Astrocyte (in vitro differentiated cells and primary cell): ENCODE measurements around the gene BCAR1.

Experiments
- CTCF ChIP-seq: IDR thresholded peaks from 2 replicates; pipeline ENCODE4 v1.5.1; 2011; ENCODE audit warnings: low read depth, mild to moderate bottlenecking, inconsistent platforms, low read length, moderate library complexity; ENCODE audit not compliant: insufficient read depth
- EZH2 ChIP-seq: IDR thresholded peaks from 2 replicates; pipeline ENCODE4 v1.6.1; 2012; ENCODE audit warnings: mild to moderate bottlenecking, low read length, inconsistent platforms; ENCODE audit not compliant: insufficient read depth

- TF ChIP-seq CTCF: no peak
- no peak for TF ChIP-seq EZH2
These were observed 7.1 kb downstream of the BCAR1 start for GRCh38 chr16:75244225-75244809.
